ENCODE results near the gene ABHD11. TPM values are rescaled to one million over a fixed set of nuclear protein-coding genes. Genes with fewer than 3 reads are reported as not detected.
A peak's percentile ranks its signal among the peaks of the same experiment; 100 is the strongest.

ABHD11 gene
- total and polyA plus RNA-seq, 9 of the 15 experiments (the other 6 are each of a cell fraction or from before 2014, with no cell fraction given) = 7.7 to 44.2 (median 18.9) TPM

- TF ChIP-seq ZFP30 (CRISPR knock-in tag; IDR thresholded peaks at IDR 0.05; ENCODE audit: borderline replicate concordance) = no peak
- TF ChIP-seq, protein P1, sequence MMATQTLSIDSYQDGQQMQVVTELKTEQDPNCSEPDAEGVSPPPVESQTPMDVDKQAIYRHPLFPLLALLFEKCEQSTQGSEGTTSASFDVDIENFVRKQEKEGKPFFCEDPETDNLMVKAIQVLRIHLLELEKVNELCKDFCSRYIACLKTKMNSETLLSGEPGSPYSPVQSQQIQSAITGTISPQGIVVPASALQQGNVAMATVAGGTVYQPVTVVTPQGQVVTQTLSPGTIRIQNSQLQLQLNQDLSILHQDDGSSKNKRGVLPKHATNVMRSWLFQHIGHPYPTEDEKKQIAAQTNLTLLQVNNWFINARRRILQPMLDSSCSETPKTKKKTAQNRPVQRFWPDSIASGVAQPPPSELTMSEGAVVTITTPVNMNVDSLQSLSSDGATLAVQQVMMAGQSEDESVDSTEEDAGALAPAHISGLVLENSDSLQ (IDR thresholded peaks at IDR 0.05) = 0 out of 2 replicates have a peak, but pooled peaks have one; percentile 38
- no peak for TF ChIP-seq ZSCAN29 (IDR thresholded peaks at IDR 0.05)
- TF ChIP-seq GABPB1 (CRISPR knock-in tag; IDR thresholded peaks at IDR 0.05) = no peak
- TF ChIP-seq SMARCA5 (IDR thresholded peaks at IDR 0.05) = peak; percentile 71; the same call in 1 of the 2 replicates
- no peak for TF ChIP-seq ZNF217 (CRISPR knock-in tag; IDR thresholded peaks at IDR 0.05)
- TF ChIP-seq ADNP (tag; IDR thresholded peaks at IDR 0.05) = no peak
- no peak for TF ChIP-seq SRSF9 (IDR thresholded peaks at IDR 0.05; ENCODE audit: borderline replicate concordance, low read depth, low read length)
- TF ChIP-seq CCAR2 (IDR thresholded peaks at IDR 0.05; ENCODE audit: low read depth, low read length) = no peak
- peak in 1 of 2 experiments; percentile 82; a peak in 1 of 4 replicates for TF ChIP-seq HDAC1 (IDR thresholded peaks at IDR 0.05)
These were observed 386 bp downstream of the ABHD11 start (continued) for GRCh38 chr7:73738220-73738611.

All from K562 (cell line).